OCI-LY3 (cell line): ENCODE measurements around the gene CCDC13.

ENCODE experiments used
- H2AFZ ChIP-seq: fragments of 200-600, 300-600 bp; shearing (Covaris generic); 2 replicates; pipeline ENCODE4 v1.6.0; 2014; ENCODE audit warnings: antibody characterized with exemption, low read depth, low read length
- H3K27ac ChIP-seq: fragments of 200-600, 300-600 bp; sonication (generic); 2 replicates; pipeline ENCODE4 v1.5.1; 2014; ENCODE audit warnings: mild to moderate bottlenecking, low read length, moderate library complexity, mixed read lengths
- H3K27me3 ChIP-seq: fragments of 200-600, 300-600 bp; sonication (generic); 2 replicates; pipeline ENCODE4 v1.6.1; 2014; ENCODE audit warnings: low read depth, low read length, mixed read lengths
- H3K36me3 ChIP-seq: fragments of 200-600, 300-600 bp; sonication (generic); replicated peaks from 2 replicates; pipeline ENCODE3; 2014; ENCODE audit warnings: low read depth, low read length, mixed read lengths
- H3K4me1 ChIP-seq: fragments of 300-600, 200-600 bp; sonication (generic); 2 replicates; pipeline ENCODE4 v1.6.1; 2014; ENCODE audit warnings: low read length, mixed read lengths
- H3K4me2 ChIP-seq: fragments of 200-600, 300-600 bp; sonication (generic); 2 replicates; pipeline ENCODE4 v1.6.1; 2014; ENCODE audit warnings: low read length, mixed read lengths
- H3K4me3 ChIP-seq: fragments of 300-600, 200-600 bp; sonication (generic); 2 replicates; pipeline ENCODE4 v1.5.1; 2014; ENCODE audit warnings: antibody characterized with exemption, mild to moderate bottlenecking, low read length, moderate library complexity
- H3K79me2 ChIP-seq: fragments of 300-600, 200-600 bp; shearing (Covaris generic); 2 replicates; pipeline ENCODE4 v1.6.1; 2014; ENCODE audit warnings: mild to moderate bottlenecking, low read length, mixed read lengths
- H3K9ac ChIP-seq: fragments of 300-600, 200-600 bp; shearing (Covaris generic); 2 replicates; pipeline ENCODE4 v1.6.0; 2014; ENCODE audit warnings: mild to moderate bottlenecking, low read length, moderate library complexity
- H3K9me3 ChIP-seq: fragments of 200-600, 300-600 bp; shearing (Covaris generic); 2 replicates; pipeline ENCODE4 v1.6.1; 2014; ENCODE audit warnings: low read length, mixed read lengths; ENCODE audit not compliant: insufficient read depth
- H4K20me1 ChIP-seq: fragments of 200-600, 300-600 bp; sonication (generic); 2 replicates; pipeline ENCODE4 v1.6.1; 2016; ENCODE audit warnings: low read length, mixed read lengths; ENCODE audit not compliant: insufficient read depth
- CTCF ChIP-seq: fragments of 200-600, 300-600 bp; sonication (generic); IDR thresholded peaks from 2 replicates; pipeline ENCODE4 v1.5.1; 2014; ENCODE audit warnings: antibody characterized with exemption, low read length, low read depth
- EZH2phosphoT487 ChIP-seq: fragments of 200-600 bp; shearing (Covaris generic); IDR thresholded peaks from 2 replicates; pipeline ENCODE4 v1.6.1; 2018; ENCODE audit warnings: antibody characterized with exemption, mixed run types, low read depth

The CCDC13 gene

GRCh38 chr3:42763021-42763420 lies 10.0 kb downstream of the CCDC13 start:
- Histone ChIP-seq H3K79me2 (no peaks in the 10 kb centered on the region), H3K27ac (no peak overlapping the region), H3K4me1 (peaks cover 13% of the 10 kb centered on the region), H3K4me2 (no peak overlapping the region), H3K27me3 (peaks cover 13% of the 10 kb centered on the region), H2AFZ (no peak overlapping the region), H3K9me3 (no peaks in the 10 kb centered on the region), H3K4me3 (no peak overlapping the region), H4K20me1 (no peaks in the 10 kb centered on the region), H3K9ac (no peak overlapping the region), H3K36me3 (no peaks in the 10 kb centered on the region)
- no peak for TF ChIP-seq EZH2phosphoT487
- no peak for TF ChIP-seq CTCF

- Histone ChIP-seq H3K4me3 (no peak overlapping the region), H2AFZ (no peak overlapping the region), H3K9me3 (no peaks in the 10 kb centered on the region), H3K27me3 (peaks cover 15% of the 10 kb centered on the region), H3K79me2 (no peaks in the 10 kb centered on the region), H4K20me1 (no peaks in the 10 kb centered on the region), H3K27ac (no peak overlapping the region), H3K9ac (no peak overlapping the region), H3K4me1 (peaks cover 13% of the 10 kb centered on the region), H3K4me2 (no peak overlapping the region), H3K36me3 (no peaks in the 10 kb centered on the region)
- TF ChIP-seq EZH2phosphoT487 = no peak
Measured at GRCh38 chr3:42762046-42762724, 10.9 kb downstream of the CCDC13 start.

GRCh38 chr3:42758126-42758525 lies 14.9 kb downstream of the CCDC13 start:
- Histone ChIP-seq H2AFZ (no peak overlapping the region), H3K27me3 (peaks cover 20% of the 10 kb centered on the region), H3K4me3 (no peak overlapping the region), H3K4me1 (peaks cover 2% of the 10 kb centered on the region; the same call in 1 of the 2 replicates), H3K79me2 (no peaks in the 10 kb centered on the region), H3K9ac (no peak overlapping the region), H3K36me3 (no peaks in the 10 kb centered on the region), H3K4me2 (no peak overlapping the region), H3K9me3 (no peaks in the 10 kb centered on the region), H3K27ac (no peak overlapping the region), H4K20me1 (no peaks in the 10 kb centered on the region)
- TF ChIP-seq EZH2phosphoT487 (no peak), CTCF (no peak)

- no peak overlapping the region for H3K27ac ChIP-seq
- no peak overlapping the region for H3K9ac ChIP-seq
- H3K36me3 ChIP-seq = no peaks in the 10 kb centered on the region
- no peak overlapping the region for H3K4me3 ChIP-seq
- no peak for TF ChIP-seq EZH2phosphoT487
- TF ChIP-seq CTCF = no peak
- no peaks in the 10 kb centered on the region for H3K79me2 ChIP-seq
- H2AFZ ChIP-seq = no peak overlapping the region
- H3K4me1 ChIP-seq = no peaks in the 10 kb centered on the region
- H3K27me3 ChIP-seq = peaks cover 20% of the 10 kb centered on the region
- no peaks in the 10 kb centered on the region for H4K20me1 ChIP-seq
- no peaks in the 10 kb centered on the region for H3K9me3 ChIP-seq
- no peak overlapping the region for H3K4me2 ChIP-seq
Measured at GRCh38 chr3:42756681-42757213, 16.3 kb downstream of the CCDC13 start.
